ENCODE measurements around the gene SELENOS. TPM values are rescaled to one million over a fixed set of nuclear protein-coding genes. Genes with fewer than 3 reads are reported as not detected.

The SELENOS gene
- total RNA-seq, 2 experiments from 2014 or later, result 18.8 to 21.6 TPM

GRCh38 chr15:101310508-101310907, 33.2 kb upstream of the SELENOS start:
- H3K9me3 Mint-ChIP-seq, result no peaks in the 10 kb centered on the region
- intact Hi-C loops (cut with micrococcal nuclease), result no loop called here
- no peak overlapping the region for H3K4me3 Mint-ChIP-seq

GRCh38 chr15:101310161-101310480, 32.8 kb upstream of the SELENOS start:
- ChIA-PET CTCF (interaction anchor here (1.7 kb wide), 1 partner anchor 294 kb away, joined by 3 read pairs; no protein-coding TSS in a partner anchor), POLR2A (interaction anchor here (1.5 kb wide), 1 partner anchor 12 kb away, joined by 4 read pairs; no protein-coding TSS in a partner anchor)
- ATAC-seq, result no peak
- Mint-ChIP-seq H3K4me3 (no peak overlapping the region), H3K27ac (no peak overlapping the region), H3K9me3 (no peaks in the 10 kb centered on the region), H3K4me1 (ENCODE audit: low read depth) (no peaks in the 10 kb centered on the region), H3K27me3 (peaks cover 2% of the 10 kb centered on the region), H3K36me3 (ENCODE audit: low read depth) (no peaks in the 10 kb centered on the region)
- no peak for DNase-seq
- TF ChIP-seq CTCF (IDR thresholded peaks at IDR 0.05), result no peak
- intact Hi-C loops (cut with micrococcal nuclease), result no loop called here

More at GRCh38 chr15:101310508-101310907, 33.2 kb upstream of the SELENOS start:
- DNase-seq (no peak), ATAC-seq (no peak)
- no peak for TF ChIP-seq CTCF (IDR thresholded peaks at IDR 0.05)
- ChIA-PET POLR2A (interaction anchor here (1.5 kb wide), 1 partner anchor 11 kb away, joined by 4 read pairs; no protein-coding TSS in a partner anchor), CTCF (interaction anchor here (1.7 kb wide), 1 partner anchor 294 kb away, joined by 3 read pairs; no protein-coding TSS in a partner anchor)
- Mint-ChIP-seq H3K36me3 (ENCODE audit: low read depth) (no peaks in the 10 kb centered on the region), H3K27me3 (peaks cover 2% of the 10 kb centered on the region), H3K27ac (no peak overlapping the region), H3K4me1 (ENCODE audit: low read depth) (no peaks in the 10 kb centered on the region)

GRCh38 chr15:101309436-101310160, 32.3 kb upstream of the SELENOS start:
- intact Hi-C loops (cut with micrococcal nuclease), result no loop called here
- H3K36me3 Mint-ChIP-seq (ENCODE audit: low read depth), result no peaks in the 10 kb centered on the region
- no peak for TF ChIP-seq CTCF (IDR thresholded peaks at IDR 0.05)
- peaks cover 2% of the 10 kb centered on the region for H3K27me3 Mint-ChIP-seq
- H3K4me1 Mint-ChIP-seq (ENCODE audit: low read depth), result no peaks in the 10 kb centered on the region
- ATAC-seq (no peak), DNase-seq (no peak)
- no peaks in the 10 kb centered on the region for H3K9me3 Mint-ChIP-seq
- H3K27ac Mint-ChIP-seq, result no peak overlapping the region
- ChIA-PET POLR2A (interaction anchor here (1.5 kb wide), 1 partner anchor 12 kb away, joined by 4 read pairs; no protein-coding TSS in a partner anchor), CTCF (interaction anchor here (1.7 kb wide), 1 partner anchor 293 kb away, joined by 3 read pairs; no protein-coding TSS in a partner anchor)
- H3K4me3 Mint-ChIP-seq, result no peak overlapping the region

GRCh38 chr15:101308604-101309435, 31.5 kb upstream of the SELENOS start:
- H3K36me3 Mint-ChIP-seq (ENCODE audit: low read depth), result no peaks in the 10 kb centered on the region

More at GRCh38 chr15:101308604-101309435, 31.5 kb upstream of the SELENOS start:
- no peaks in the 10 kb centered on the region for H3K4me1 Mint-ChIP-seq (ENCODE audit: low read depth)
- no peak for DNase-seq
- ChIA-PET CTCF (no interaction called here), POLR2A (no interaction called here)
- TF ChIP-seq CTCF (IDR thresholded peaks at IDR 0.05), result no peak
- no peak for ATAC-seq
- intact Hi-C loops (cut with micrococcal nuclease), result no loop called here
- H3K4me3 Mint-ChIP-seq, result no peak overlapping the region
- H3K9me3 Mint-ChIP-seq, result no peaks in the 10 kb centered on the region
- H3K27ac Mint-ChIP-seq, result no peak overlapping the region
- peaks cover 2% of the 10 kb centered on the region for H3K27me3 Mint-ChIP-seq
